Lung (tissue), 12 donors: Measurements from ENCODE around the gene IPO4. TPM values are rescaled to one million over a fixed set of nuclear protein-coding genes. Genes with fewer than 3 reads are reported as not detected.

ENCODE experiments used
- ATAC-seq: fragments of 200-7000 bp; cut with Tn5 transposase; one replicate; pipeline ENCODE4 v1.9.1; 2020; ENCODE audit warnings: moderate number of reproducible peaks; ENCODE audit not compliant: insufficient read depth, low FRiP score
- DNase-seq, 3 donors: peaks; one replicate each; pipeline ENCODE4 v3.0.0-alpha.2; 2013 to 2017
- H3K27ac ChIP-seq, 2 donors: one replicate each; pipeline ENCODE4 v1.5.1; 2013; ENCODE audit warnings: mild to moderate bottlenecking in 2 of 2, moderate library complexity in 2 of 2, control low read depth in 1 of 2, inconsistent platforms in 1 of 2, low read depth in 1 of 2, low read length in 1 of 2
- H3K27me3 ChIP-seq, 3 donors: one replicate each; pipeline ENCODE4 v1.5.1; 2013; ENCODE audit warnings: low read length in 2 of 3; ENCODE audit not compliant: control insufficient read depth in 3 of 3, insufficient read depth in 3 of 3
- H3K36me3 ChIP-seq, 4 donors: one replicate each; pipeline ENCODE4 v1.5.1; 2013; ENCODE audit warnings: low read length in 4 of 4, mild to moderate bottlenecking in 1 of 4, moderate library complexity in 1 of 4; ENCODE audit not compliant: control insufficient read depth in 4 of 4, insufficient read depth in 4 of 4
- H3K4me1 ChIP-seq, 5 donors: one replicate each; pipeline ENCODE4 v1.5.1; 2013; ENCODE audit warnings: low read length in 5 of 5, mild to moderate bottlenecking in 2 of 5, moderate library complexity in 1 of 5; ENCODE audit not compliant: control insufficient read depth in 5 of 5, insufficient read depth in 5 of 5
- H3K4me3 ChIP-seq: one replicate; pipeline ENCODE4 v1.5.1; 2013; ENCODE audit warnings: mild to moderate bottlenecking, control low read depth, moderate library complexity
- H3K9ac ChIP-seq, 2 donors: one replicate each; pipeline ENCODE4 v1.5.1; 2013; ENCODE audit warnings: low read length in 2 of 2, control low read depth in 1 of 2; ENCODE audit not compliant: insufficient read depth in 1 of 2
- H3K9me3 ChIP-seq, 4 donors: one replicate each; pipeline ENCODE4 v1.5.1; 2013; ENCODE audit warnings: low read length in 3 of 4, mild to moderate bottlenecking in 1 of 4, moderate library complexity in 1 of 4; ENCODE audit not compliant: control insufficient read depth in 4 of 4, insufficient read depth in 3 of 4
- WGBS, 2 donors: extraction: QIAGEN DNeasy Blood & Tissue Kit; methylation state at CpG; one replicate each; pipeline ENCODE4 v1.1.7; 2013; 5-methylcytosine and 5-hydroxymethylcytosine counted together
- polyA plus RNA-seq, 2 donors: library from polyadenylated mRNA; stranded (reverse); fragments of 200-250 nt; gene quantifications; one replicate each; pipeline ENCODE4 v1.2.1, GENCODE V29; 2013
- total RNA-seq, 2 donors: library from RNA; depleted of rRNA in 1 of 2; stranded (reverse); fragments of >200 nt in 1 of 2; gene quantifications; one replicate each; pipeline ENCODE4 v1.2.1, GENCODE V29; 2014 to 2021
- TF ChIP-seq, protein P1 (sequence below): IDR thresholded peaks from 2 replicates; pipeline ENCODE4 v1.5.1; 2012; ENCODE audit warnings: mild to moderate bottlenecking; ENCODE audit errors: control extremely low read depth, extremely low read depth
- donor health status: control.
- donor health status: control.
- donor health status: Bipolar disorder and iron deficiency.
- donor health status: healthy.
- donor health status: DM: yes; HTN: yes; CAD: no.

IPO4 gene
- total and polyA plus RNA-seq, 4 donors = 13.0 to 78.9 (median 28.4) TPM

GRCh38 chr14:24157331-24157730 lies 31.3 kb downstream of the IPO4 start:
- ATAC-seq (no peak), DNase-seq (no peak)
- TF ChIP-seq, protein P1, sequence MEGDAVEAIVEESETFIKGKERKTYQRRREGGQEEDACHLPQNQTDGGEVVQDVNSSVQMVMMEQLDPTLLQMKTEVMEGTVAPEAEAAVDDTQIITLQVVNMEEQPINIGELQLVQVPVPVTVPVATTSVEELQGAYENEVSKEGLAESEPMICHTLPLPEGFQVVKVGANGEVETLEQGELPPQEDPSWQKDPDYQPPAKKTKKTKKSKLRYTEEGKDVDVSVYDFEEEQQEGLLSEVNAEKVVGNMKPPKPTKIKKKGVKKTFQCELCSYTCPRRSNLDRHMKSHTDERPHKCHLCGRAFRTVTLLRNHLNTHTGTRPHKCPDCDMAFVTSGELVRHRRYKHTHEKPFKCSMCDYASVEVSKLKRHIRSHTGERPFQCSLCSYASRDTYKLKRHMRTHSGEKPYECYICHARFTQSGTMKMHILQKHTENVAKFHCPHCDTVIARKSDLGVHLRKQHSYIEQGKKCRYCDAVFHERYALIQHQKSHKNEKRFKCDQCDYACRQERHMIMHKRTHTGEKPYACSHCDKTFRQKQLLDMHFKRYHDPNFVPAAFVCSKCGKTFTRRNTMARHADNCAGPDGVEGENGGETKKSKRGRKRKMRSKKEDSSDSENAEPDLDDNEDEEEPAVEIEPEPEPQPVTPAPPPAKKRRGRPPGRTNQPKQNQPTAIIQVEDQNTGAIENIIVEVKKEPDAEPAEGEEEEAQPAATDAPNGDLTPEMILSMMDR = no peak
- Histone ChIP-seq H3K9ac (no peak overlapping the region), H3K9me3 (no peaks in the 10 kb centered on the region), H3K27me3 (no peaks in the 10 kb centered on the region), H3K36me3 (peaks cover 21 to 36% (median 29%) of the 10 kb centered on the region in 4 donors), H3K4me3 (no peak overlapping the region), H3K27ac (no peak overlapping the region), H3K4me1 (peaks cover 0 to 15% (median 6%) of the 10 kb centered on the region in 5 donors)
- 94 to 95% methylated on average over 12 of the region's 12 CpGs for WGBS, 2 donors

GRCh38 chr14:24156840-24157239 lies 31.8 kb downstream of the IPO4 start:
- H3K9me3 ChIP-seq = no peaks in the 10 kb centered on the region
- TF ChIP-seq, protein P1 = no peak
- peaks cover 24 to 38% (median 30%) of the 10 kb centered on the region in 4 donors for H3K36me3 ChIP-seq
- no peak overlapping the region for H3K27ac ChIP-seq
- H3K4me3 ChIP-seq = no peak overlapping the region
- ATAC-seq (no peak), DNase-seq (no peak)
- 93 to 94% methylated on average over 1 of the region's 1 CpG for WGBS, 2 donors
- peaks cover 0 to 11% (median 2%) of the 10 kb centered on the region in 5 donors for H3K4me1 ChIP-seq
- no peaks in the 10 kb centered on the region for H3K27me3 ChIP-seq
- H3K9ac ChIP-seq = no peak overlapping the region

- 95 to 98% methylated on average over 10 of the region's 10 CpGs for WGBS, 2 donors
- peak overlapping the region in 1 of 2 donors; percentile 8 for H3K27ac ChIP-seq
Measured at GRCh38 chr14:24155100-24155499, 33.5 kb downstream of the IPO4 start.

More at GRCh38 chr14:24155100-24155499, 33.5 kb downstream of the IPO4 start:
- TF ChIP-seq, protein P1 = no peak
- DNase-seq = no peak
- H3K9me3 ChIP-seq = no peaks in the 10 kb centered on the region
- no peak overlapping the region for H3K4me3 ChIP-seq
- no peaks in the 10 kb centered on the region for H3K27me3 ChIP-seq
- no peak for ATAC-seq
- peaks cover 31 to 54% (median 42%) of the 10 kb centered on the region in 4 donors for H3K36me3 ChIP-seq
- H3K9ac ChIP-seq = no peak overlapping the region
- peaks cover 0 to 2% (median 0%) of the 10 kb centered on the region in 5 donors for H3K4me1 ChIP-seq
